Kidney (tissue), 14 donors: ENCODE data around the gene JAML. TPM values are rescaled to one million over a fixed set of nuclear protein-coding genes. Genes with fewer than 3 reads are reported as not detected.

Experiments used
- DNase-seq, 5 donors: peaks; one replicate each; pipeline ENCODE4 v3.0.0-alpha.2; 2013 to 2020
- FAIRE-seq: peaks from 2 replicates; lab custom pipeline; 2012; peaks lifted over from hg19 to GRCh38; lab: Jason Lieb, UNC
- H3K27ac ChIP-seq, 2 donors: one replicate each; pipeline ENCODE4 v1.7.0; 2013; ENCODE audit warnings: low read depth in 2 of 2, low read length in 2 of 2, inconsistent platforms in 1 of 2
- H3K27me3 ChIP-seq: one replicate; pipeline ENCODE4 v1.7.1; 2013; ENCODE audit warnings: low read length, inconsistent platforms; ENCODE audit not compliant: control insufficient read depth, insufficient read depth
- H3K36me3 ChIP-seq, 3 donors: one replicate each; pipeline versions ENCODE4 v1.7.0 to v1.7.1; 2013; ENCODE audit warnings: low read length in 3 of 3, control low read depth in 1 of 3, inconsistent platforms in 1 of 3; ENCODE audit not compliant: insufficient read depth in 3 of 3, control insufficient read depth in 2 of 3
- H3K4me1 ChIP-seq, 3 donors: one replicate each; pipeline versions ENCODE4 v1.7.0 to v1.7.1; 2013; ENCODE audit warnings: low read length in 3 of 3, inconsistent platforms in 1 of 3, low read depth in 1 of 3; ENCODE audit not compliant: control insufficient read depth in 2 of 3, insufficient read depth in 2 of 3
- H3K4me3 ChIP-seq, 3 donors: one replicate each; pipeline versions ENCODE4 v1.7.0 to v1.8.1; 2013; ENCODE audit warnings: low read length in 3 of 3, control low read depth in 1 of 3, inconsistent platforms in 1 of 3
- H3K9ac ChIP-seq, 3 donors: one replicate each; pipeline versions ENCODE4 v1.7.0 to v1.7.1; 2013; ENCODE audit warnings: low read length in 3 of 3, control low read depth in 1 of 3, inconsistent platforms in 1 of 3
- H3K9me3 ChIP-seq, 3 donors: one replicate each; pipeline versions ENCODE4 v1.7.0 to v1.7.1; 2013; ENCODE audit warnings: low read length in 3 of 3, control low read depth in 1 of 3, inconsistent platforms in 1 of 3; ENCODE audit not compliant: control insufficient read depth in 2 of 3, insufficient read depth in 1 of 3
- intact Hi-C: fragments of 100-400 bp; cut with DNase I; formaldehyde crosslinking; loops from one replicate; pipeline ENCODE4 v1.11.1; 2022
- polyA plus RNA-seq: library from polyadenylated mRNA; stranded (reverse); fragments of 350-450 nt; fragmentation: Illumina TruSeq; extraction: RNeasy Lipid Tissue Mini Kit (QIAGEN cat#74804); gene quantifications from one replicate; pipeline ENCODE4 v1.2.3, GENCODE V29; 2014; ENCODE audit warnings: low read depth, low replicate concordance; ENCODE audit not compliant: insufficient read depth
- total RNA-seq: library from RNA; stranded (reverse); fragmentation: NEBNext Ultra II Directional; extraction: Animal tissue kit (Norgen Biotek cat#: 25700); gene quantifications from one replicate; pipeline ENCODE4 v1.2.1, GENCODE V29; 2021
- TF ChIP-seq, protein P1 (sequence below): IDR thresholded peaks from 3 replicates; pipeline ENCODE4 v1.5.1; 2012; ENCODE audit warnings: mild to moderate bottlenecking, moderate library complexity, borderline replicate concordance; ENCODE audit not compliant: insufficient read depth; ENCODE audit errors: extremely low read depth
- donor health status: control.
- donor health status: control.
- donor health status: control.
- donor health status: control.
- donor health status: control.
- donor health status: DM: yes; HTN: yes; CAD: no.
- donor health status: Normal renal cell carcinoma (clear cell type).

Gene JAML
- total and polyA plus RNA-seq, 2 donors from 2014 or later = 2.5 to 17.1 TPM

DNA sequence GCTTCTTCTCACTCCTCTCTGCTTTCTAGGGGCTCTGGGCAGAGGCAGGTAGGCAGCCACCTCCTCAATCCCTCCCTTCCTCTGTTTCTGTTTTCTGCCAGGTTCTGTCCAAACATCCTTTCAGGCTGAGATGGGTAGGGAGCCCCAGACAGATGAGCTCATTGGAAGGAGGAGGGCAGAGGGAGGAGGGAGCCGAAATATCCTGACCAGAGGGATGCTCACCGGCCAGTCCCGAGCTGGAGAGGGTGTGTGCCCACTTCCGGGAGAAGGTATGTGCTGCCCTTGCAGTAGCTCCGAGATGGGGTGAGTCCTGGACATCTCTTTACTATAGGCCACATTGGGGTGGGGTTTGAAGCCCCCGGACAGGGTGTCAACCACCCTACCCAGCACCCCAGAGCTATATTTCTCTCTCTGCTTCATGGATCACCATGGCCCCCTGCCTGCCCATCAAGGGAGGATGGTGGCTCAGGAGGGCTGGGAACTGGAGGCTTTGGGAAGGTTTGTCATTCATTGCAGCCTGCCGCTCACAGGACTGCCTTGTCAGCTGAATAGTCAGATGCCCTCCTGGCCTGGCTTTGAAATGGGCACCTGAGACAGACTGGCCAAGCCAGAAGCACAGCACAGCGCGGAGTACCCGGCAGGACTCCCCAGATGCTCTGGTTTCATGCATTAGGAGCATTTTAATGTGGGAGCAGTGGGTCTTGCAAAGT lies 67.5 kb downstream of the JAML start:
- Histone ChIP-seq H3K36me3 (no peaks in the 10 kb centered on the region), H3K9me3 (no peaks in the 10 kb centered on the region), H3K9ac (no peak overlapping the region), H3K27ac (no peak overlapping the region), H3K4me1 (peaks cover 0 to 8% (median 0%) of the 10 kb centered on the region in 3 donors), H3K27me3 (peaks cover 19% of the 10 kb centered on the region), H3K4me3 (no peak overlapping the region)
- TF ChIP-seq, protein P1, sequence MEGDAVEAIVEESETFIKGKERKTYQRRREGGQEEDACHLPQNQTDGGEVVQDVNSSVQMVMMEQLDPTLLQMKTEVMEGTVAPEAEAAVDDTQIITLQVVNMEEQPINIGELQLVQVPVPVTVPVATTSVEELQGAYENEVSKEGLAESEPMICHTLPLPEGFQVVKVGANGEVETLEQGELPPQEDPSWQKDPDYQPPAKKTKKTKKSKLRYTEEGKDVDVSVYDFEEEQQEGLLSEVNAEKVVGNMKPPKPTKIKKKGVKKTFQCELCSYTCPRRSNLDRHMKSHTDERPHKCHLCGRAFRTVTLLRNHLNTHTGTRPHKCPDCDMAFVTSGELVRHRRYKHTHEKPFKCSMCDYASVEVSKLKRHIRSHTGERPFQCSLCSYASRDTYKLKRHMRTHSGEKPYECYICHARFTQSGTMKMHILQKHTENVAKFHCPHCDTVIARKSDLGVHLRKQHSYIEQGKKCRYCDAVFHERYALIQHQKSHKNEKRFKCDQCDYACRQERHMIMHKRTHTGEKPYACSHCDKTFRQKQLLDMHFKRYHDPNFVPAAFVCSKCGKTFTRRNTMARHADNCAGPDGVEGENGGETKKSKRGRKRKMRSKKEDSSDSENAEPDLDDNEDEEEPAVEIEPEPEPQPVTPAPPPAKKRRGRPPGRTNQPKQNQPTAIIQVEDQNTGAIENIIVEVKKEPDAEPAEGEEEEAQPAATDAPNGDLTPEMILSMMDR = no peak
- no peak for DNase-seq
- intact Hi-C loops = no loop called here
- no peak for FAIRE-seq

DNA sequence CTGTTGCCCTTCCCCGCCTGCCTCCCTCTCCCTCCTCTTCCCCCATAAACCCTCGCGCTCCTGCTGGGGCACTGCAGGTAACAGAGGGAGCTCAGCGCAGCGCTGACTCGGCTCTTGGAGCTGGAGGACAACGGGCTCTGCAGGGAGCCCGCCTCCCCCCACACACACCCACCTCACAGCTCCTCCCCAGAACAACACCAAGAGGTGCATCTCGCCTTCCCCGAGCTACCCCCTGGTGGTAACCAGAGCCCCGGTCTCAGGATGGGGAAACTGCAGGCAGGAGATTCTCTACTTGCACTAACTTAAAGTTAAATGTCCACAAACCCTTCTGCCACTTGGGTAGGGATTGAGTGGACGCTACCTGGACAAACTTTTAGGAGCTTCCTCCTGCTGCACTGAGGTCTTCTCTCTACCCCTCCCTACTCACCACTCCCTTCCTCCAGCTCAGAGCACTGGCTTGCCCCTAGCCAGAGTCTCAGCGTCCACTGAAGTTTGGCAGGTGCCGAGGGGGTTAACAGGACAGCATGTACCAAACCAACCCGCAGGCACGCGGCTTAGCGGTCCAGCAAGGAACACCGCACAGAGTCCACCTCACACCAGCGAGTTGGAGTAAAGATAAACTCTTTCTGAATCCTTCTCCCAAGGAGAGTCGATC lies 68.2 kb downstream of the JAML start:
- TF ChIP-seq, protein P1 = no peak
- Histone ChIP-seq H3K27me3 (peaks cover 20% of the 10 kb centered on the region), H3K9ac (no peak overlapping the region), H3K9me3 (no peaks in the 10 kb centered on the region), H3K36me3 (no peaks in the 10 kb centered on the region), H3K4me1 (peaks cover 0 to 15% (median 0%) of the 10 kb centered on the region in 3 donors), H3K27ac (no peak overlapping the region), H3K4me3 (no peak overlapping the region)
- FAIRE-seq (no peak), DNase-seq (peak in 3 of 5 donors; percentile 33 to 49 (median 48))
- intact Hi-C loops = no loop called here

DNA sequence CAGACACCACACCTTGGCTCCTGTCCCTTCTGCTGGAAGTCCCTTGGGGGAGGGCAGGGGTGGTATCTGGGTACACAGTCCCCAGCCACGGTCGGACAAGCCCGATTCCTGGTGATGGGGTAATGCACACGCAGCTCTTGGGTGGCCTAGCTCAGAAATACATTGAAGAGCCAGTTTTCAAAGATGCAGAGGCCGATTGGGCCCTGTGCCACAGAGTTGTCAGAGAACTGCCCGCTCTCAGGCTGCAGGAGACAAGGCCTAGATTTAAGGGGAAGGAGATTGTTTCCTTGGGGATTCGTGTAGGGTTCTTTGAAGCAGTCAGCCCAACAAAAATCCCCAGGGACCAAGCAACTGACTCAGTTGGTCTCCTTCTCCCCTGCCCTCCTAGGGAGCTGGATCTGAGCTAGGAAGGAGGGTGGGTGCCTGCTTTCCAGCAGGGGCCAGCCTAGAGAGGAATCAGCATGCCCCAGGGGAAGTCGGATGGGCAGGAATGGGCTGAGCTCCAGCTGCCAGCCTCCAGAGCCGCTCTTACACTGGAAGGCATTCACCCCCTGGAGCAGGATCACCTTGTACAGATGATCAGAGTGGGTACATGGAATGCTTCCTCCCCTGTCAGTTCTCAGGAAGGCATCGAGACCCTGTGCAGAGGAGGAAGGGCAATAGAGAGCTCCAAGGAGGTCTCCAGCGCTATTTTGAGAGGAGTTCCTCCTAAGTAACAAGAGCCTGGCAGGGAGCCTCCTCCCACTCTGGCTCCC lies 68.9 kb downstream of the JAML start:
- Histone ChIP-seq H3K27ac (no peak overlapping the region), H3K27me3 (peaks cover 24% of the 10 kb centered on the region), H3K36me3 (no peaks in the 10 kb centered on the region), H3K9me3 (no peaks in the 10 kb centered on the region), H3K9ac (no peak overlapping the region), H3K4me1 (peaks cover 0 to 15% (median 0%) of the 10 kb centered on the region in 3 donors), H3K4me3 (no peak overlapping the region)
- intact Hi-C loops = no loop called here
- TF ChIP-seq, protein P1 = no peak
- FAIRE-seq (no peak), DNase-seq (peak in 1 of 5 donors; percentile 30)
